Duodenal mucosa (tissue), 2 donors: ENCODE results near the gene LRSAM1.

Source experiments
- H3K27ac ChIP-seq: one replicate; pipeline ENCODE4 v1.7.0; 2013; ENCODE audit warnings: low read depth, low read length
- H3K27me3 ChIP-seq, 2 donors: one replicate each; pipeline ENCODE4 v1.7.0; 2013; ENCODE audit warnings: low read length in 2 of 2, control low read depth in 1 of 2; ENCODE audit not compliant: insufficient read depth in 2 of 2, control insufficient read depth in 1 of 2
- H3K36me3 ChIP-seq, 2 donors: one replicate each; pipeline ENCODE4 v1.7.0; 2013; ENCODE audit warnings: low read length in 2 of 2, control low read depth in 1 of 2; ENCODE audit not compliant: insufficient read depth in 2 of 2, control insufficient read depth in 1 of 2
- H3K4me1 ChIP-seq, 2 donors: one replicate each; pipeline ENCODE4 v1.7.0; 2013; ENCODE audit warnings: low read length in 2 of 2, control low read depth in 1 of 2; ENCODE audit not compliant: insufficient read depth in 2 of 2, control insufficient read depth in 1 of 2
- H3K4me3 ChIP-seq, 2 donors: one replicate each; pipeline ENCODE4 v1.7.0; 2013; ENCODE audit warnings: low read length in 2 of 2, low read depth in 1 of 2
- H3K9ac ChIP-seq, 2 donors: one replicate each; pipeline ENCODE4 v1.7.0; 2013; ENCODE audit warnings: low read length in 2 of 2, low read depth in 1 of 2
- H3K9me3 ChIP-seq, 2 donors: one replicate each; pipeline ENCODE4 v1.7.0; 2013; ENCODE audit warnings: low read length in 2 of 2, control low read depth in 1 of 2; ENCODE audit not compliant: control insufficient read depth in 1 of 2

LRSAM1 gene

GRCh38 chr9:127503947-127504886, 52.9 kb downstream of the LRSAM1 start:
- Histone ChIP-seq H3K36me3 (peaks cover 27 to 61% of the 10 kb centered on the region in 2 donors), H3K9me3 (no peaks in the 10 kb centered on the region), H3K9ac (no peak overlapping the region), H3K4me3 (no peak overlapping the region), H3K27me3 (no peaks in the 10 kb centered on the region), H3K4me1 (peaks cover 0 to 1% of the 10 kb centered on the region in 2 donors), H3K27ac (no peak overlapping the region)

- H3K4me3 ChIP-seq = no peak overlapping the region
- H3K9ac ChIP-seq = no peak overlapping the region
- H3K4me1 ChIP-seq = peaks cover 0 to 8% of the 10 kb centered on the region in 2 donors
- peaks cover 27 to 62% of the 10 kb centered on the region in 2 donors for H3K36me3 ChIP-seq
- no peaks in the 10 kb centered on the region for H3K27me3 ChIP-seq
- no peaks in the 10 kb centered on the region for H3K9me3 ChIP-seq
- H3K27ac ChIP-seq = no peak overlapping the region
Measured at GRCh38 chr9:127504887-127505251, 53.6 kb downstream of the LRSAM1 start.

DNA sequence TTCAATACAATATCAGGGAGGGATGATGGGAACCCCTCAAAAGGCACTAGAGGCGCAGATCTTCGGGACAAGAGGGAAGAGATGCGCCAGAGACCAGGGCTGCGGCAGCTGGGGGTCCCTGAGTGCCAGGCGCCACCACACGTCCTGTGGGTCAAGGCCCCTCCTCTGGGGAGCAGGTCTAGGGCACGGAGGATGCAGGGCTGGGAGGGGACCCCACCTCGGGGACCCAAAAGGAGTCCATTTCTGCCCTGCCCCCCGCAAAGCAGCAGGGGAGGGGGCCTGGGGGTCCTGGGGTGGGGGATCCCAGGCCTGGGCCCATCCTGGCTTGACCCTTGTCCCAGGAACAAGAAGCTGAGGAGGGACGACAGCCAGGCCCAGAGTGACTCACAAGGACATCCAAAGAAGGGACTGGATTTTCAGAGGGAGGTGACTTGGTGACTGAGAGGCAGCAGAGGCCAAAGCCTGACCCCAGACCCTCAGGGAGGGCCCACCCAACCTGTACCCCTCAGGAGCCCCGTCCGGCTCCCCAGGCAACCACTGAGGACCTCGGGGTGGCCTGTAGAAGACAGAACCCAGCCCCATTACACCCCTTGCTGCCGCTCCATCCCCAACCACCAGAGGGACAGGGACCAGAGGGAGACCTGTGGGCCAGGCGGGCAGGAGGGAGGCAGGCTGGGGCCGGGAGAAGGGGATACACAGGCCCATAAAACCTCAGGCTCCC, 54.2 kb downstream of the LRSAM1 start:
- H3K4me1 ChIP-seq = peaks cover 0 to 11% of the 10 kb centered on the region in 2 donors
- H3K36me3 ChIP-seq = peaks cover 27 to 66% of the 10 kb centered on the region in 2 donors
- H3K27me3 ChIP-seq = no peaks in the 10 kb centered on the region
- H3K4me3 ChIP-seq = no peak overlapping the region
- no peak overlapping the region for H3K9ac ChIP-seq
- H3K27ac ChIP-seq = no peak overlapping the region
- H3K9me3 ChIP-seq = no peaks in the 10 kb centered on the region

GRCh38 chr9:127506117-127506813, 55.0 kb downstream of the LRSAM1 start:
- Histone ChIP-seq H3K4me3 (no peak overlapping the region), H3K27ac (no peak overlapping the region), H3K9ac (no peak overlapping the region), H3K27me3 (no peaks in the 10 kb centered on the region), H3K9me3 (no peaks in the 10 kb centered on the region), H3K36me3 (peaks cover 27 to 62% of the 10 kb centered on the region in 2 donors), H3K4me1 (peaks cover 0 to 11% of the 10 kb centered on the region in 2 donors)

DNA sequence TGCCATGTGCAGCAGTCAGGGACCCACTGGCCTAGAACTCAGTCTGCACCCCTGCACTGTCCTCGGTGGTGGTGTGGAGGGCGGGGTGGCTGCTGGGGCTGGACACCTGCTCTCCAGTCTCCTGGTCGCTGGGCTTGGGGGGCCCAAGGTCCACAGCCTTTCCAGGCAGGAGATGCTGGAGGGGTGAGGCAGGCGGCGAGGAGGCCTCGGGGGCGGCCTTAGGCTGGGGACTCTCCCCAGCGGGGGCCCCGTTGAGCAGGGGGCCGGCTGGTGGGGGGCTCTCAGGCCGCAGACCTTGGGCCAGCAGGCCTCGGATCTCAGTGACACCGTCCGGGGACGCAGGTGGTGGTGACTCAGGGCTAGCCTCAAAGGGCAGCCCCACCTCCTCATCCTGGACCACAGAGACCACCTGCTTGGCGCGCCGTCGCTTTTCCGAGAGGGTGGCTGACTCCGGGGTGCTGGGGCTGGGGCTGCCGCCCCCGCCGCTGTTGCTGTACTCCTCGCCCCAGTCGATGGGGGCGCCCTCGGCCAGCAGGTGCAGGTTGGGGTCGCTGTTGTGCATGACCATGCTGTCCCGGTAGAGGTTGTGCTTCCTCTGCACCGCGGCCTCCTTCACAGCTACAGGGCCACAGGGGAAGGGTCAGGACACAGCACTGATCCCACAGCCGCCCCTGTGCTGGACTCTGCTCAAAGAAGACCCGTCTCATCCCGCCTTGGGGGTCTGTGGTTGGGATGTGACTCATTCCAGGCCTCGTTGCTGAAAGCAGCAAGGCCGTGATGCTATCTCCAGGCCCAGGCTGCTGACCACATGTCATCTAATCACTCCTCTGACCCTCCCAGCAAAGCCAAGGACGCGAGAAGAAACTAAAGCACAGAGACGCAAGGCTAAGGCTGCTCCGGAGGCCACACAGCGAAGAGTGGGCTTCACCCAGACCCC, 55.8 kb downstream of the LRSAM1 start:
- no peak overlapping the region for H3K9ac ChIP-seq
- no peak overlapping the region for H3K27ac ChIP-seq
- H3K27me3 ChIP-seq = no peaks in the 10 kb centered on the region
- peaks cover 0 to 11% of the 10 kb centered on the region in 2 donors for H3K4me1 ChIP-seq
- no peaks in the 10 kb centered on the region for H3K9me3 ChIP-seq
- no peak overlapping the region for H3K4me3 ChIP-seq
- H3K36me3 ChIP-seq = peaks cover 27 to 61% of the 10 kb centered on the region in 2 donors

DNA sequence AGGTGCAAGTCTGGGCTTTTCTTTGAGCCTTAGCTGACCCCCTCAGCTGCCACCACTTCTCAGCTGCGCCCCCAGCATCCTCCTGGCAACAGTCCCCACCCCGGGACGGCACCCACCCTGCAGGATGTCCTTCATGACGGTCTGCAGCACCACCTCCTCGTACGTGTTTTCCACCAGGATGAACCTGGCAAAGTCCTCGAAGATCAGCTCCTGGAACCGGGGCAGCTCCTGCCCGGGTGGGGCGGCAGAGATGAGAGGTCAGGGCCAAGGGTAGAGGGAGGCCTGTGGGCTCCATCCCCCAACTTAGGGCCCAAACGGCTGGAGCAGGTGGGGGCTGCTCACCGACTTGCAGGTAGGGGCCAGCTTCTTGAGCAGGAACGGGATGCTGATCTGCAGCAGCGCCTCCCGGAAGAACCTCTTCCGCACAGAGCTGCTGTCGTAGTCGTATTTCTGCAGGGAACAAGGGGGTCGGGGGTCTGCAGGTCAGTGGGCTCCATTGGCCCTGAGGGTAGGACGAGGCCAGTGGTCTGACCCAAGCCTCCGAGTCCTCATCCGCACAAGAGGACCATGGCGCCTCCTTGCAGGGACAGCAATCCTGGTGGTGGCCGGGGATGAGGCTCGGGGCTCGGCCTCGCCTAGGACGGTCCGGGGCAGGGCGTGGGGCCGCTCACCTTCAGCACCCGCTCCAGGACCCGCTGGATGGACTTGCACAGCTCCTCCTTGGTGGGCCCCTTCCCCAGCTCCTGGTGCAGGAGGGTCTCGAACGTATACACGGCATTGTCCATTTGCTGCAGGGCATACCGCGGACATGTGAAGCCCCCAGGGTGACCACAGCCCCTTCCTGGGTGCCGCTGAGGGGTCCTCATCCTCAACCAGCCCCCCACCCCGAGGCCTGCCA, 56.7 kb downstream of the LRSAM1 start:
- peaks cover 0 to 11% of the 10 kb centered on the region in 2 donors for H3K4me1 ChIP-seq
- no peaks in the 10 kb centered on the region for H3K27me3 ChIP-seq
- H3K9me3 ChIP-seq = no peaks in the 10 kb centered on the region
- no peak overlapping the region for H3K27ac ChIP-seq
- no peak overlapping the region for H3K9ac ChIP-seq
- peaks cover 26 to 62% of the 10 kb centered on the region in 2 donors for H3K36me3 ChIP-seq
- H3K4me3 ChIP-seq = no peak overlapping the region

DNA sequence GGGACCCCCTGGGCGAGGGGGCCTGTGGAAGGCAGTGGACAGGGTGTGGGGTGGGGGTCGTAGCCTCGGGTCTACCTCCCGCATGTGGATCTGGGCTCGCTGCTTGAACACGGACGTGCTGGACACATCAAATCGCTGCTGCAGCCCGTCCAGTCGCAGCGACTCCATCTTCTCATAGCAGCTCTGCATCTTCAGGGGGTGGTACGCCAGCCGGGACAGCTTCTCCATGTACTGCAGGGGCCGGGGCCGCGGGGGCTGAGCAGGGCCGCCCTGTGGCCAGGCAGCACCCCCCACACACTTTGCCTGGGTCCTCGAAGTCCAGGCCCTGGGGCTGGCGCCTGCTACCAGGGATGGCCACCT, 57.6 kb downstream of the LRSAM1 start:
- Histone ChIP-seq H3K9me3 (no peaks in the 10 kb centered on the region), H3K4me1 (peaks cover 0 to 11% of the 10 kb centered on the region in 2 donors), H3K36me3 (peaks cover 17 to 63% of the 10 kb centered on the region in 2 donors), H3K27me3 (no peaks in the 10 kb centered on the region), H3K27ac (no peak overlapping the region), H3K9ac (no peak overlapping the region), H3K4me3 (no peak overlapping the region)

DNA sequence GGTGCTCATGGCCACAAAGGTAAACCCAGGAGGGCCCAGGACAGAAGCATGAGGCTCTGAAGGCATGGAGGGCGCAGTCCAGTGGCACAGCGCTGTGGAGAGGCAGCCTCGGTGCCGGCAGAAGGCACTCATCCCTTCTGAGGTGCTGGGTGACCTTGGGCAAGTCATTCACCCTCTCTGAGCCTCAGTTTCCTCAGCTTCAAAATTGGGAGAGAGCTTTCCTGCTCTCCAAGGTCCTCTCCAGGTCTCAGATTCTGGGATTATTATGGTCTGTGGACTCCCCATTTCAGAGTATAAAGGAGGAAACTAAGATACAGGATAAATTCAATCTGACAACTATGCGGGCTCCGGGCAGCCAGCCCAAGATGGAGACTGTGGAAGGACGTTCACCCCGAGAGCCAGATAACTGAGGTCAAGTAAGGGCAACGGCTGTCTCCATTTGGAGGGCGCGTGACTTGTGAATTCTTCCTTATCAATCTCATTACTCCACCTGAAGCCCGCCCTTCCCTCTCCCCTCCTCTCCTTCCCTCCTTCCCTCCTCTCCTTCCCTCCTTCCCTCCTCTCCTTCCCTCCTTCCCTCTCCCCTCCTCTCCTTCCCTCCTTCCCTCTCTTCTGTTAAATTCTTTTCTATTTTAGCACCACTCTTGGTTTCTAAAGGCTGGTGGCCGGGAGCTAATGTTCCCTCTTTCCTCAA, 58.1 kb downstream of the LRSAM1 start:
- no peak overlapping the region for H3K4me3 ChIP-seq
- no peaks in the 10 kb centered on the region for H3K9me3 ChIP-seq
- peaks cover 0 to 11% of the 10 kb centered on the region in 2 donors for H3K4me1 ChIP-seq
- no peaks in the 10 kb centered on the region for H3K27me3 ChIP-seq
- no peak overlapping the region for H3K9ac ChIP-seq
- H3K27ac ChIP-seq = peak overlapping the region; percentile 20
- H3K36me3 ChIP-seq = peaks cover 16 to 60% of the 10 kb centered on the region in 2 donors
